Endothelial cell of umbilical vein (primary cell): ENCODE measurements around the gene GTF2A2. TPM values are rescaled to one million over a fixed set of nuclear protein-coding genes. Genes with fewer than 3 reads are reported as not detected.
A peak's percentile ranks its signal among the peaks of the same experiment; 100 is the strongest.
"Not testable (repeated sequence)": the region's sequence is repeated elsewhere in the genome, so short reads cannot be mapped to it uniquely, and the experiment has no call there.

Experiments
- BruUV-seq: library from RNA; stranded (reverse); fragments of 400-500 nt; replicated peaks from 2 replicates; lab custom pipeline; 2021; lab: Mats Ljungman, UMichigan
- CTCF ChIA-PET: fragments of 300-600, 350-600 bp; sonication (Branson Sonifier 250); formaldehyde crosslinking; loops from one replicate; lab custom pipeline; 2021; ENCODE audit warnings: antibody characterized with exemption, inconsistent platforms; lab: Charles Lee
- POLR2A ChIA-PET: fragments of 300-600, 350-600 bp; sonication (Branson Sonifier 250); formaldehyde crosslinking; loops from one replicate; lab custom pipeline; 2021; ENCODE audit warnings: antibody characterized with exemption, inconsistent platforms; lab: Charles Lee
- DNase-seq: peaks from one replicate; pipeline ENCODE4 v3.0.0-alpha.2; 2011; ENCODE audit warnings: low read depth, low spot score
- FAIRE-seq: peaks from 2 replicates; lab custom pipeline; 2011; peaks lifted over from hg19 to GRCh38; lab: Jason Lieb, UNC
- H2AFZ ChIP-seq: 2 replicates; pipeline ENCODE4 v1.6.0; 2012; ENCODE audit warnings: low read depth, low read length, control low read depth, inconsistent platforms
- H3K27ac ChIP-seq: 2 replicates; pipeline ENCODE4 v1.5.1; 2011; ENCODE audit warnings: low read depth, mild to moderate bottlenecking, control low read depth, low read length, moderate library complexity; ENCODE audit not compliant: insufficient read depth
- H3K27me3 ChIP-seq, 2 experiments: 2 replicates each; pipeline versions ENCODE4 v1.6.0 to v1.6.1; 2011; ENCODE audit warnings: low read length in 2 of 2, mixed read lengths in 1 of 2; ENCODE audit not compliant: control insufficient read depth in 2 of 2, insufficient read depth in 2 of 2
- H3K36me3 ChIP-seq, 2 experiments: 2 replicates in 1 of 2; 3 replicates in 1 of 2; pipeline ENCODE4 v1.5.1; 2011; ENCODE audit warnings: low read length in 2 of 2, mild to moderate bottlenecking in 1 of 2, moderate library complexity in 1 of 2; ENCODE audit not compliant: control insufficient read depth in 2 of 2, insufficient read depth in 2 of 2; ENCODE audit errors: extremely low read depth in 1 of 2
- H3K4me1 ChIP-seq: 3 replicates; pipeline ENCODE4 v1.5.1; 2011; ENCODE audit warnings: mild to moderate bottlenecking, low read length; ENCODE audit not compliant: control insufficient read depth, insufficient read depth; ENCODE audit errors: extremely low read depth
- H3K4me2 ChIP-seq: 2 replicates; pipeline ENCODE4 v1.6.1; 2011; ENCODE audit warnings: low read length, control low read depth, mixed read lengths; ENCODE audit not compliant: insufficient read depth
- H3K4me3 ChIP-seq, 3 experiments: fragments of 200-600 bp in 1 of 3; sonication (generic), shearing (Covaris generic) in 1 of 3; replicated peaks in 1 of 3; 2 replicates each; pipeline ENCODE4 v1.5.1; 2011 to 2016; ENCODE audit warnings: control low read depth in 3 of 3, low read length in 3 of 3, mild to moderate bottlenecking in 2 of 3, inconsistent platforms in 1 of 3, low read depth in 1 of 3, moderate library complexity in 1 of 3; ENCODE audit not compliant: insufficient read depth in 1 of 3
- H3K79me2 ChIP-seq: 2 replicates; pipeline ENCODE4 v1.6.0; 2012; ENCODE audit warnings: low read length, inconsistent platforms; ENCODE audit not compliant: control insufficient read depth, insufficient read depth
- H3K9ac ChIP-seq: replicated peaks from 2 replicates; pipeline ENCODE3; 2011; ENCODE audit warnings: low read length, control low read depth; ENCODE audit not compliant: insufficient read depth; ENCODE audit errors: extremely low read depth
- H3K9me1 ChIP-seq: replicated peaks from 3 replicates; pipeline ENCODE4 v1.6.0; 2011; ENCODE audit warnings: mild to moderate bottlenecking, low read length; ENCODE audit not compliant: control insufficient read depth, insufficient read depth; ENCODE audit errors: extremely low read depth
- H3K9me3 ChIP-seq: replicated peaks from 2 replicates; pipeline ENCODE4 v1.5.1; 2012; ENCODE audit warnings: low read length, inconsistent platforms; ENCODE audit not compliant: control insufficient read depth, insufficient read depth
- H4K20me1 ChIP-seq: replicated peaks from 2 replicates; pipeline ENCODE3; 2011; ENCODE audit warnings: mild to moderate bottlenecking, low read length; ENCODE audit not compliant: control insufficient read depth, insufficient read depth; ENCODE audit errors: extremely low read depth
- FOS ChIP-seq: IDR thresholded peaks from 2 replicates; pipeline ENCODE4 v1.6.1; 2011; ENCODE audit warnings: mild to moderate bottlenecking, low read length, moderate library complexity, borderline replicate concordance; ENCODE audit not compliant: insufficient read depth
- GATA2 ChIP-seq: IDR thresholded peaks from 2 replicates; pipeline ENCODE4 v1.7.0; 2011; ENCODE audit warnings: low read depth, mild to moderate bottlenecking, moderate library complexity, mixed read lengths, low read length; ENCODE audit not compliant: insufficient read length, insufficient read depth
- JUN ChIP-seq: IDR thresholded peaks from 2 replicates; pipeline ENCODE4 v1.6.1; 2011; ENCODE audit warnings: borderline replicate concordance, low read depth; ENCODE audit not compliant: insufficient read length, insufficient read depth
- dilution Hi-C: fragments of 300-500 bp; cut with MboI; formaldehyde crosslinking; loops from one replicate; pipeline ENCODE4 v1.15.0; 2019; ENCODE audit warnings: low sequenced_read_pairs; ENCODE audit not compliant: extremely low pct_ligation_motif_present
- intact Hi-C: fragments of 100-400 bp; cut with micrococcal nuclease; formaldehyde crosslinking; loops from one replicate; pipeline ENCODE4 v1.10.0; 2022
- polyA plus RNA-seq, 4 experiments: library from polyadenylated mRNA; depleted of rRNA in 3 of 4; stranded (reverse) in 3 of 4; unstranded in 1 of 4; fragments of >200 nt; gene quantifications; 2 replicates each; pipeline versions ENCODE4 v1.2.1 to v1.2.3, GENCODE V29; 2011 to 2012; ENCODE audit warnings: missing spikeins in 1 of 4
- total RNA-seq: library from RNA; stranded (reverse); gene quantifications from 2 replicates; pipeline ENCODE4 v1.2.3, GENCODE V29; 2021
- TF ChIP-seq, protein P1 (sequence below): IDR thresholded peaks from 2 replicates; pipeline ENCODE4 v1.6.1; 2011; ENCODE audit not compliant: insufficient read depth, insufficient read length

The GTF2A2 gene
- total and polyA plus RNA-seq, 2 donors (not counting 3 experiments of a cell fraction or from before 2014, with no cell fraction given), result 67.9 to 128 TPM

GRCh38 chr15:59699810-59700431 is 42.6 kb upstream of the GTF2A2 start:
- no peaks in the 10 kb centered on the region for H3K9me3 ChIP-seq
- H3K4me2 ChIP-seq, result peak overlapping the region; percentile 75
- peaks cover 14% of the 10 kb centered on the region for H3K4me1 ChIP-seq
- H2AFZ ChIP-seq, result peak overlapping the region; percentile 61
- FAIRE-seq (peak; percentile 52), DNase-seq (peak; percentile 69)
- ChIA-PET CTCF (interaction anchor here (1.3 to 2.9 kb wide), 4 partner anchors 9 to 627 kb away, joined by 4 to 21 read pairs (median 8); no protein-coding TSS in a partner anchor), POLR2A (no interaction called here)
- H3K79me2 ChIP-seq, result no peaks in the 10 kb centered on the region
- H3K9ac ChIP-seq, result peak overlapping the region; percentile 39
- H3K9me1 ChIP-seq, result no peaks in the 10 kb centered on the region
- dilution Hi-C loops (no loop called here), intact Hi-C loops (loop anchor here (1.0 to 10.0 kb wide), 2 partner anchors 11 to 215 kb away; partner anchors contain the start of gene BNIP2)
- no peak overlapping the region for H3K4me3 ChIP-seq
- no peaks in the 10 kb centered on the region for H3K36me3 ChIP-seq
- no peaks in the 10 kb centered on the region for H4K20me1 ChIP-seq
- no peaks in the 10 kb centered on the region for H3K27me3 ChIP-seq
- H3K27ac ChIP-seq, result peak overlapping the region; percentile 40
- no TSS peak for BruUV-seq
- peak; percentile 14 for TF ChIP-seq GATA2
- peak; percentile 92 for TF ChIP-seq JUN
- TF ChIP-seq, protein P1, sequence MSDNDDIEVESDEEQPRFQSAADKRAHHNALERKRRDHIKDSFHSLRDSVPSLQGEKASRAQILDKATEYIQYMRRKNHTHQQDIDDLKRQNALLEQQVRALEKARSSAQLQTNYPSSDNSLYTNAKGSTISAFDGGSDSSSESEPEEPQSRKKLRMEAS, result no peak
- TF ChIP-seq FOS, result peak; percentile 83

GRCh38 chr15:59698065-59698464 is 40.8 kb upstream of the GTF2A2 start:
- H3K4me3 ChIP-seq, H3K79me2 ChIP-seq, H3K9me3 ChIP-seq, H3K9me1 ChIP-seq, H3K27me3 ChIP-seq, H4K20me1 ChIP-seq, DNase-seq, H2AFZ ChIP-seq, H3K36me3 ChIP-seq, BruUV-seq, H3K4me2 ChIP-seq, dilution Hi-C loops, FAIRE-seq, H3K27ac ChIP-seq, H3K9ac ChIP-seq: not testable (repeated sequence)
- ChIA-PET POLR2A (interaction anchor here (0.9 kb wide), 1 partner anchor 8 kb away, joined by 5 read pairs; no protein-coding TSS in a partner anchor), CTCF (interaction anchor here (1.2 to 1.4 kb wide), 2 partner anchors 628 to 629 kb away, joined by 3 read pairs; no protein-coding TSS in a partner anchor)
- H3K4me1 ChIP-seq, result peaks cover 14% of the 10 kb centered on the region
- intact Hi-C loops, result loop anchor here (10.0 kb wide), 1 partner anchor 217 kb away; no protein-coding TSS in a partner anchor
